HCT116 (cell line): Measurements from ENCODE around the gene MCTP2. TPM values are rescaled to one million over a fixed set of nuclear protein-coding genes. Genes with fewer than 3 reads are reported as not detected.

Experiments used
- ATAC-seq: fragments of 200-7000 bp; cut with Tn5 transposase; 2 replicates; pipeline ENCODE4 v1.9.1; 2020; ENCODE audit warnings: mild to moderate bottlenecking, moderate library complexity
- BruUV-seq: library from RNA; stranded (reverse); fragments of 400-500 nt; replicated peaks from 2 replicates; lab custom pipeline; 2021; lab: Mats Ljungman, UMichigan
- CTCF ChIA-PET: fragments of 300-600 bp; sonication (Branson Sonifier 250); formaldehyde crosslinking; loops from one replicate; lab custom pipeline; 2021; ENCODE audit warnings: antibody characterized with exemption; lab: Charles Lee
- POLR2A ChIA-PET: fragments of 300-600, 350-600 bp; sonication (Branson Sonifier 250); formaldehyde crosslinking; loops from one replicate; lab custom pipeline; 2021; ENCODE audit warnings: antibody characterized with exemption; lab: Charles Lee
- RAD21 ChIA-PET, 2 experiments: fragments of 300-600 bp; sonication (Branson Sonifier 250); formaldehyde crosslinking; loops; one replicate each; lab custom pipeline; 2023; ENCODE audit warnings: low total read pairs in 2 of 2; ENCODE audit not compliant: uncharacterized antibody in 2 of 2, unreplicated experiment in 2 of 2, low non-redundant PET in 1 of 2; lab: Charles Lee
- DNase-seq: peaks from one replicate; pipeline ENCODE4 v3.0.0-alpha.2; 2010; ENCODE audit warnings: low read depth, low spot score
- H2AFZ ChIP-seq: fragments of 200-600 bp; shearing (Covaris generic), sonication (generic); 2 replicates; pipeline ENCODE4 v1.6.1; 2017; ENCODE audit warnings: low read depth, mixed run types, mixed read lengths, antibody characterized with exemption, low read length; ENCODE audit not compliant: poor library complexity, severe bottlenecking
- H3K27ac ChIP-seq: 2 replicates; pipeline ENCODE4 v1.5.1; 2012; ENCODE audit warnings: low read depth, low read length
- H3K27me3 ChIP-seq: fragments of 200-600 bp; sonication (generic); 2 replicates; pipeline ENCODE4 v1.6.1; 2016; ENCODE audit warnings: mixed run types, low read length, mixed read lengths; ENCODE audit not compliant: insufficient read depth
- H3K36me3 ChIP-seq, 2 experiments: fragments of 200-500 bp in 1 of 2; fragments of 200-600 bp in 1 of 2; sonication (Bioruptor generic) in 1 of 2; sonication (generic) in 1 of 2; 2 replicates each; pipeline versions ENCODE4 v1.5.1 to v1.6.1; 2014 to 2016; ENCODE audit warnings: low read length in 2 of 2, inconsistent platforms in 1 of 2, mixed read lengths in 1 of 2, mixed run types in 1 of 2; ENCODE audit not compliant: insufficient read depth in 2 of 2, control insufficient read depth in 1 of 2
- H3K4me1 ChIP-seq, 2 experiments: fragments of 200-600 bp in 1 of 2; sonication (generic) in 1 of 2; 2 replicates each; pipeline versions ENCODE4 v1.5.1 to v1.6.1; 2012 to 2017; ENCODE audit warnings: low read length in 2 of 2, inconsistent platforms in 1 of 2, mild to moderate bottlenecking in 1 of 2, mixed read lengths in 1 of 2, mixed run types in 1 of 2, moderate library complexity in 1 of 2; ENCODE audit not compliant: insufficient read depth in 2 of 2, control insufficient read depth in 1 of 2
- H3K4me2 ChIP-seq: fragments of 200-600 bp; sonication (generic); 2 replicates; pipeline ENCODE4 v1.6.1; 2017; ENCODE audit warnings: mixed run types, low read length, mixed read lengths
- H3K4me3 ChIP-seq, 2 experiments: fragments of 200-600 bp in 1 of 2; sonication (generic) in 1 of 2; replicated peaks in 1 of 2; 2 replicates each; pipeline ENCODE4 v1.5.1; 2011 to 2016; ENCODE audit warnings: low read length in 2 of 2, control low read depth in 1 of 2, low read depth in 1 of 2, mild to moderate bottlenecking in 1 of 2, mixed read lengths in 1 of 2, mixed run types in 1 of 2
- H3K79me2 ChIP-seq: fragments of 200-600 bp; sonication (generic); 2 replicates; pipeline ENCODE4 v1.6.1; 2017; ENCODE audit warnings: mild to moderate bottlenecking, mixed run types, low read length, moderate library complexity, mixed read lengths; ENCODE audit not compliant: insufficient read depth
- H3K9ac ChIP-seq: fragments of 200-600 bp; sonication (generic); 2 replicates; pipeline ENCODE4 v1.6.1; 2016; ENCODE audit warnings: low read length, mixed read lengths
- H3K9me2 ChIP-seq: fragments of 200-600 bp; sonication (generic), shearing (Covaris generic); 2 replicates; pipeline ENCODE4 v1.6.1; 2017; ENCODE audit warnings: mixed run types, mild to moderate bottlenecking, moderate library complexity; ENCODE audit not compliant: insufficient read depth
- H3K9me3 ChIP-seq, 2 experiments: fragments of 200-500 bp in 1 of 2; fragments of 200-600 bp in 1 of 2; sonication (Bioruptor generic) in 1 of 2; sonication (generic) in 1 of 2; 2 replicates each; pipeline ENCODE4 v1.6.1; 2014 to 2017; ENCODE audit warnings: low read length in 2 of 2, mixed read lengths in 2 of 2, inconsistent platforms in 1 of 2, low read depth in 1 of 2, mild to moderate bottlenecking in 1 of 2, mixed run types in 1 of 2, moderate library complexity in 1 of 2; ENCODE audit not compliant: control insufficient read depth in 1 of 2, insufficient read depth in 1 of 2
- H4K20me1 ChIP-seq: fragments of 200-600 bp; sonication (generic), shearing (Covaris generic); 2 replicates; pipeline ENCODE4 v1.6.1; 2017; ENCODE audit warnings: mixed run types, mild to moderate bottlenecking, moderate library complexity; ENCODE audit not compliant: insufficient read depth
- ATF3 ChIP-seq: IDR thresholded peaks from 2 replicates; pipeline ENCODE4 v1.6.1; 2012
- CBX3 ChIP-seq: IDR thresholded peaks from 2 replicates; pipeline ENCODE4 v1.6.1; 2012; ENCODE audit warnings: low read depth
- CEBPB ChIP-seq: IDR thresholded peaks from 2 replicates; pipeline ENCODE4 v1.6.1; 2012; ENCODE audit warnings: low read depth
- EGR1 ChIP-seq: IDR thresholded peaks from 2 replicates; pipeline ENCODE4 v1.6.1; 2012; ENCODE audit warnings: low read depth
- EZH2 ChIP-seq: fragments of 200-600 bp; sonication (generic); IDR thresholded peaks from 2 replicates; pipeline ENCODE4 v1.6.1; 2017; ENCODE audit warnings: antibody characterized with exemption, mixed run types
- POLR2A ChIP-seq: IDR thresholded peaks from 2 replicates; pipeline ENCODE4 v1.7.0; 2011; ENCODE audit warnings: borderline replicate concordance; ENCODE audit not compliant: insufficient read depth, insufficient read length; ENCODE audit errors: extremely low read depth
- POLR2AphosphoS5 ChIP-seq: IDR thresholded peaks from 2 replicates; pipeline ENCODE4 v1.6.1; 2011; ENCODE audit warnings: mild to moderate bottlenecking, low read depth, low read length, moderate library complexity
- REST ChIP-seq: IDR thresholded peaks from 2 replicates; pipeline ENCODE4 v1.6.1; 2012; ENCODE audit warnings: low read depth
- SP1 ChIP-seq: IDR thresholded peaks from 2 replicates; pipeline ENCODE4 v1.6.1; 2012; ENCODE audit warnings: low read depth
- ZFX ChIP-seq: fragments of 450-650 bp; IDR thresholded peaks from 2 replicates; pipeline ENCODE4 v1.6.1; 2017
- intact Hi-C: fragments of 100-400 bp; cut with micrococcal nuclease; formaldehyde crosslinking; loops from 2 replicates; pipeline ENCODE4 v1.10.0; 2022
- total RNA-seq: library from RNA; stranded (reverse); gene quantifications from one replicate; pipeline ENCODE4 v1.2.1, GENCODE V29; 2021; ENCODE audit not compliant: unreplicated experiment

The MCTP2 gene
- total RNA-seq, 1 experiment from 2014 or later: 12.9 TPM

GRCh38 chr15:94235041-94235440 is 3.7 kb downstream of the MCTP2 start:
- H3K9me2 ChIP-seq: no peaks in the 10 kb centered on the region
- H3K27ac ChIP-seq: no peak overlapping the region
- no peak for DNase-seq
- peaks cover 3 to 24% of the 10 kb centered on the region in 2 experiments; a peak in 3 of 4 replicates for H3K4me1 ChIP-seq
- no peak overlapping the region for H3K4me2 ChIP-seq
- no TSS peak for BruUV-seq
- ChIA-PET RAD21 (no interaction called here), POLR2A (no interaction called here)
- no peaks in the 10 kb centered on the region for H4K20me1 ChIP-seq
- no peak overlapping the region for H3K4me3 ChIP-seq
- TF ChIP-seq POLR2A (no peak), EGR1 (no peak), CBX3 (no peak), CEBPB (no peak)
- TF ChIP-seq, all 23 proteins: peak for 0
- Histone ChIP-seq H3K27me3 (no peaks in the 10 kb centered on the region), H3K9me3 (no peaks in the 10 kb centered on the region), H3K79me2 (peaks cover 29% of the 10 kb centered on the region), H3K9ac (no peak overlapping the region), H2AFZ (no peak overlapping the region), H3K36me3 (no peaks in the 10 kb centered on the region)
- ATAC-seq: no peak
- CTCF ChIA-PET: no interaction called here
- intact Hi-C loops: no loop called here

- intact Hi-C loops: no loop called here
- no peaks in the 10 kb centered on the region for H3K9me3 ChIP-seq
- peaks cover 29% of the 10 kb centered on the region for H3K79me2 ChIP-seq
- no peak for ATAC-seq
- H2AFZ ChIP-seq: no peak overlapping the region
- H3K27ac ChIP-seq: no peak overlapping the region
- H3K36me3 ChIP-seq: no peaks in the 10 kb centered on the region
- no peak overlapping the region for H3K4me3 ChIP-seq
- no peaks in the 10 kb centered on the region for H3K27me3 ChIP-seq
- H3K4me1 ChIP-seq: peaks cover 0 to 18% of the 10 kb centered on the region in 2 experiments; a peak in 2 of 4 replicates
- ChIA-PET CTCF (no interaction called here), POLR2A (no interaction called here), RAD21 (no interaction called here)
- TF ChIP-seq EZH2 (no peak), ATF3 (no peak), ZFX (no peak), SP1 (no peak), EGR1 (no peak), REST (no peak), POLR2AphosphoS5 (no peak)
- no peaks in the 10 kb centered on the region for H4K20me1 ChIP-seq
- no peak overlapping the region for H3K4me2 ChIP-seq
- no peak overlapping the region for H3K9ac ChIP-seq
- no TSS peak for BruUV-seq
- H3K9me2 ChIP-seq: no peaks in the 10 kb centered on the region
- DNase-seq: no peak
These were observed 4.3 kb downstream of the MCTP2 start for GRCh38 chr15:94235646-94236045.
